H9 (cell line): ENCODE measurements around the gene NDC80. TPM values are rescaled to one million over a fixed set of nuclear protein-coding genes. Genes with fewer than 3 reads are reported as not detected.

Experiments
- DNase-seq: peaks from one replicate; pipeline ENCODE4 v3.0.0-alpha.2; 2017
- H2AFZ ChIP-seq: one replicate; pipeline ENCODE4 v1.6.1; 2013; ENCODE audit warnings: mild to moderate bottlenecking, low read length, control low read depth, moderate library complexity
- H2AK5ac ChIP-seq: 2 replicates; pipeline ENCODE4 v1.6.1; 2013; ENCODE audit warnings: low read length, control low read depth, mixed read lengths; ENCODE audit not compliant: insufficient read length
- H2BK120ac ChIP-seq: one replicate; pipeline ENCODE4 v1.6.1; 2013; ENCODE audit warnings: low read depth, mild to moderate bottlenecking, low read length, control low read depth, inconsistent platforms; ENCODE audit not compliant: poor library complexity, severe bottlenecking
- H2BK12ac ChIP-seq: 2 replicates; pipeline ENCODE4 v1.6.1; 2013; ENCODE audit warnings: low read length, control low read depth, mixed read lengths, low read depth; ENCODE audit not compliant: insufficient read length
- H2BK15ac ChIP-seq: 2 replicates; pipeline ENCODE4 v1.6.1; 2013; ENCODE audit warnings: low read depth, low read length, control low read depth
- H2BK20ac ChIP-seq: one replicate; pipeline ENCODE4 v1.6.1; 2013; ENCODE audit warnings: low read depth, mild to moderate bottlenecking, low read length, control low read depth, inconsistent platforms; ENCODE audit not compliant: poor library complexity, severe bottlenecking
- H2BK5ac ChIP-seq: 2 replicates; pipeline ENCODE4 v1.6.1; 2013; ENCODE audit warnings: low read length, control low read depth, mixed read lengths; ENCODE audit not compliant: insufficient read length
- H3K14ac ChIP-seq: 2 replicates; pipeline ENCODE4 v1.6.1; 2013; ENCODE audit warnings: low read length, control low read depth; ENCODE audit not compliant: insufficient read depth
- H3K18ac ChIP-seq: 2 replicates; pipeline ENCODE4 v1.6.1; 2013; ENCODE audit warnings: low read depth, mild to moderate bottlenecking, mixed read lengths, low read length, control low read depth; ENCODE audit not compliant: insufficient read length
- H3K23ac ChIP-seq: 2 replicates; pipeline ENCODE4 v1.6.1; 2013; ENCODE audit warnings: low read length, control low read depth, mixed read lengths, low read depth; ENCODE audit not compliant: insufficient read length
- H3K23me2 ChIP-seq: 2 replicates; pipeline ENCODE4 v1.6.1; 2013; ENCODE audit warnings: low read depth, mild to moderate bottlenecking, mixed read lengths, low read length, control low read depth; ENCODE audit not compliant: insufficient read length, poor library complexity, severe bottlenecking
- H3K27ac ChIP-seq: 2 replicates; pipeline ENCODE4 v1.5.1; 2013; ENCODE audit warnings: low read length, control low read depth, mixed read lengths, low read depth; ENCODE audit not compliant: insufficient read length
- H3K27me3 ChIP-seq: 2 replicates; pipeline ENCODE4 v1.6.1; 2013; ENCODE audit warnings: low read length, control low read depth, inconsistent platforms; ENCODE audit not compliant: insufficient read depth
- H3K4ac ChIP-seq: 2 replicates; pipeline ENCODE4 v1.6.1; 2013; ENCODE audit warnings: low read depth, mild to moderate bottlenecking, control low read depth, inconsistent platforms, low read length, moderate library complexity
- H3K4me1 ChIP-seq: 2 replicates; pipeline ENCODE4 v1.6.1; 2013; ENCODE audit warnings: low read length, control low read depth, inconsistent platforms; ENCODE audit not compliant: insufficient read depth
- H3K4me2 ChIP-seq: 2 replicates; pipeline ENCODE4 v1.6.1; 2013; ENCODE audit warnings: low read length, control low read depth, mixed read lengths; ENCODE audit not compliant: insufficient read length, insufficient read depth
- H3K56ac ChIP-seq: 2 replicates; pipeline ENCODE4 v1.6.1; 2013; ENCODE audit warnings: low read depth, mild to moderate bottlenecking, mixed read lengths, low read length, control low read depth; ENCODE audit not compliant: insufficient read length
- H3K79me1 ChIP-seq: 2 replicates; pipeline ENCODE4 v1.6.1; 2013; ENCODE audit warnings: low read depth, mild to moderate bottlenecking, moderate library complexity, low read length, control low read depth, inconsistent platforms; ENCODE audit not compliant: insufficient read depth, poor library complexity, severe bottlenecking
- H3K79me2 ChIP-seq: 2 replicates; pipeline ENCODE4 v1.6.1; 2013; ENCODE audit warnings: low read length, control low read depth, inconsistent platforms; ENCODE audit not compliant: insufficient read depth
- H3K9ac ChIP-seq: 2 replicates; pipeline ENCODE4 v1.6.1; 2013; ENCODE audit warnings: low read length, control low read depth, mixed read lengths; ENCODE audit not compliant: insufficient read length; ENCODE audit errors: extremely low read depth
- H3K9me3 ChIP-seq: one replicate; pipeline ENCODE4 v1.6.1; 2013; ENCODE audit warnings: low read depth, low read length, inconsistent platforms; ENCODE audit not compliant: control insufficient read depth
- H3T11ph ChIP-seq: one replicate; pipeline ENCODE4 v1.6.1; 2013; ENCODE audit warnings: mild to moderate bottlenecking, low read length, control low read depth, inconsistent platforms
- H4K20me1 ChIP-seq: one replicate; pipeline ENCODE4 v1.6.1; 2013; ENCODE audit not compliant: control insufficient read depth, insufficient read length, insufficient read depth
- H4K5ac ChIP-seq: 2 replicates; pipeline ENCODE4 v1.6.1; 2013; ENCODE audit warnings: low read depth, mild to moderate bottlenecking, mixed read lengths, low read length, control low read depth; ENCODE audit not compliant: insufficient read length
- H4K8ac ChIP-seq: replicated peaks from 2 replicates; pipeline ENCODE4 v1.6.1; 2013; ENCODE audit warnings: low read length, control low read depth, mixed read lengths, low read depth; ENCODE audit not compliant: insufficient read length
- H4K91ac ChIP-seq: 2 replicates; pipeline ENCODE4 v1.6.1; 2013; ENCODE audit warnings: low read depth, mild to moderate bottlenecking, moderate library complexity, mixed read lengths, low read length, control low read depth; ENCODE audit not compliant: insufficient read length
- H3K27ac Mint-ChIP-seq, 3 experiments: 2 replicates in 2 of 3; 3 replicates in 1 of 3; pipeline ENCODE4 v1.8.0; 2020 to 2021; ENCODE audit warnings: mixed read lengths in 3 of 3, mild to moderate bottlenecking in 1 of 3, moderate library complexity in 1 of 3
- H3K27me3 Mint-ChIP-seq: 2 replicates; pipeline ENCODE4 v1.8.0; 2021; ENCODE audit warnings: low read depth, mild to moderate bottlenecking, moderate library complexity, mixed read lengths
- H3K36me3 Mint-ChIP-seq, 3 experiments: 2 replicates in 2 of 3; 3 replicates in 1 of 3; pipeline ENCODE4 v1.8.0; 2020 to 2021; ENCODE audit warnings: low read depth in 3 of 3, mixed read lengths in 3 of 3; ENCODE audit not compliant: insufficient read depth in 1 of 3
- H3K4me1 Mint-ChIP-seq, 2 experiments: 2 replicates each; pipeline ENCODE4 v1.8.0; 2020; ENCODE audit warnings: mixed read lengths in 2 of 2
- H3K4me3 Mint-ChIP-seq, 2 experiments: 2 replicates in 1 of 2; 3 replicates in 1 of 2; pipeline ENCODE4 v1.8.0; 2020 to 2021; ENCODE audit warnings: mild to moderate bottlenecking in 2 of 2, mixed read lengths in 2 of 2, moderate library complexity in 1 of 2
- H3K9me3 Mint-ChIP-seq, 2 experiments: 2 replicates in 1 of 2; 3 replicates in 1 of 2; pipeline ENCODE4 v1.8.0; 2020; ENCODE audit warnings: mild to moderate bottlenecking in 2 of 2, mixed read lengths in 2 of 2, moderate library complexity in 1 of 2
- WGBS: extraction: QIAGEN DNeasy Blood & Tissue Kit; methylation state at CpG from one replicate; pipeline ENCODE4 v1.1.7; 2013; ENCODE audit warnings: missing lambda C conversion rate, low lambda C conversion rate, mixed read lengths; ENCODE audit not compliant: insufficient read length; ENCODE audit errors: extremely low coverage; 5-methylcytosine and 5-hydroxymethylcytosine counted together
- total RNA-seq: library from RNA; stranded (reverse); gene quantifications from 2 replicates; pipeline ENCODE4 v1.2.1, GENCODE V29; 2021
- TF ChIP-seq, protein P1 (sequence below): fragments of 200-600 bp; sonication (generic); conservative IDR thresholded peaks from 3 replicates; pipeline ENCODE4 v1.8.0; 2021; ENCODE audit warnings: antibody characterized with exemption, mild to moderate bottlenecking

Gene NDC80
- total RNA-seq, 1 experiment from 2014 or later: 39.5 TPM

- Histone ChIP-seq H2BK5ac (no peak overlapping the region), H4K20me1 (no peaks in the 10 kb centered on the region), H2AFZ (no peak overlapping the region), H3K23ac (no peak overlapping the region), H4K5ac (no peak overlapping the region), H3K27me3 (no peaks in the 10 kb centered on the region), H3K4me2 (no peak overlapping the region), H2BK15ac (no peak overlapping the region), H4K8ac (no peak overlapping the region), H3K9ac (no peak overlapping the region), H3K4ac (no peak overlapping the region), H2AK5ac (no peak overlapping the region), H3K56ac (no peak overlapping the region), H3K4me1 (no peaks in the 10 kb centered on the region), H3K79me1 (no peaks in the 10 kb centered on the region), H3K27ac (no peak overlapping the region), H3K9me3 (no peaks in the 10 kb centered on the region), H2BK120ac (no peak overlapping the region), H4K91ac (no peak overlapping the region), H3K14ac (no peak overlapping the region), H3T11ph (no peak overlapping the region), H3K79me2 (no peaks in the 10 kb centered on the region), H2BK12ac (no peak overlapping the region), H3K23me2 (no peaks in the 10 kb centered on the region), H3K18ac (no peak overlapping the region), H2BK20ac (no peak overlapping the region)
- Mint-ChIP-seq H3K4me1 (peaks cover 10 to 11% of the 10 kb centered on the region in 2 experiments), H3K27me3 (no peaks in the 10 kb centered on the region), H3K36me3 (peaks cover 5 to 18% (median 11%) of the 10 kb centered on the region in 3 experiments; a peak in 6 of 7 replicates), H3K27ac (no peak overlapping the region), H3K9me3 (no peaks in the 10 kb centered on the region), H3K4me3 (no peak overlapping the region)
- WGBS: no CpG with 5 or more reads among the region's 4 CpGs
- no peak for DNase-seq
- TF ChIP-seq, protein P1, sequence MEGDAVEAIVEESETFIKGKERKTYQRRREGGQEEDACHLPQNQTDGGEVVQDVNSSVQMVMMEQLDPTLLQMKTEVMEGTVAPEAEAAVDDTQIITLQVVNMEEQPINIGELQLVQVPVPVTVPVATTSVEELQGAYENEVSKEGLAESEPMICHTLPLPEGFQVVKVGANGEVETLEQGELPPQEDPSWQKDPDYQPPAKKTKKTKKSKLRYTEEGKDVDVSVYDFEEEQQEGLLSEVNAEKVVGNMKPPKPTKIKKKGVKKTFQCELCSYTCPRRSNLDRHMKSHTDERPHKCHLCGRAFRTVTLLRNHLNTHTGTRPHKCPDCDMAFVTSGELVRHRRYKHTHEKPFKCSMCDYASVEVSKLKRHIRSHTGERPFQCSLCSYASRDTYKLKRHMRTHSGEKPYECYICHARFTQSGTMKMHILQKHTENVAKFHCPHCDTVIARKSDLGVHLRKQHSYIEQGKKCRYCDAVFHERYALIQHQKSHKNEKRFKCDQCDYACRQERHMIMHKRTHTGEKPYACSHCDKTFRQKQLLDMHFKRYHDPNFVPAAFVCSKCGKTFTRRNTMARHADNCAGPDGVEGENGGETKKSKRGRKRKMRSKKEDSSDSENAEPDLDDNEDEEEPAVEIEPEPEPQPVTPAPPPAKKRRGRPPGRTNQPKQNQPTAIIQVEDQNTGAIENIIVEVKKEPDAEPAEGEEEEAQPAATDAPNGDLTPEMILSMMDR: no peak
Measured at GRCh38 chr18:2554696-2555095, 16.7 kb upstream of the NDC80 start.
